ENCODE data around the gene ARL10. TPM values are rescaled to one million over a fixed set of nuclear protein-coding genes. Genes with fewer than 3 reads are reported as not detected.

ARL10 gene
- total and polyA plus RNA-seq, 2 donors (not counting 1 experiment from before 2014, with no cell fraction given), result 13.1 to 27.9 TPM

DNA sequence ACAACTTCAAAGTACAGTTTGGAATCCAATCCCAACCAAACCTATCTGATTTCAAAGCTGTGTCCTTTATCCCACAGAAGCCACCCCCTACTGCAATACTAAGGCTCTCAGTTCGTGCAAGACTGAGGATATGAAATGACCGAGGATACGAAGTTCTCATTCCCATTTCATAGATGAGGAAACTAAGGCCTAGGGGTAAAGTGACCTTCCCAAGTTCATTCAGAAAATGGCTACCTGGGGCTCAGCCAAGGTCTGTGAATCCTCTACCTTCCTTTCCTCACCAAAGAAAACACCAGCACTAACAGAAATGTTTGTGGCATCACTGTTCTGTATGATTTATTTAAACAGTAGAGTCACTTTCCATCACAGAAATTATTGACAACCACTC lies 9.1 kb upstream of the ARL10 start:
- H3K4me3 Mint-ChIP-seq, result no peak overlapping the region
- 92% methylated on average over 2 of the region's 3 CpGs for WGBS (ENCODE audit: insufficient coverage)
- Histone ChIP-seq H3K27ac (ENCODE audit: low read length in 2 of 2) (no peak overlapping the region), H3K9me3 (ENCODE audit: control extremely low read depth in 1 of 3, control insufficient read depth in 2 of 3, insufficient read depth in 1 of 3, low read length in 2 of 3) (no peaks in the 10 kb centered on the region), H3K4me2 (replicated peaks; ENCODE audit: low read depth, low read length, poor library complexity, severe bottlenecking) (no peak overlapping the region), H3K79me2 (ENCODE audit: control insufficient read depth, insufficient read depth, low read length) (peaks cover 89% of the 10 kb centered on the region), H3K9ac (ENCODE audit: low read length) (no peak overlapping the region), H4K20me1 (ENCODE audit: control insufficient read depth, insufficient read depth, low read length, poor library complexity, severe bottlenecking) (peaks cover 68% of the 10 kb centered on the region), H3K27me3 (replicated peaks in 1 of 4; ENCODE audit: control extremely low read depth in 1 of 4, control insufficient read depth in 3 of 4, insufficient read depth in 4 of 4, low read length in 3 of 4) (no peaks in the 10 kb centered on the region), H3K4me1 (ENCODE audit: control insufficient read depth in 2 of 2, insufficient read depth in 2 of 2, low read length in 2 of 2) (peaks cover 5 to 14% of the 10 kb centered on the region in 2 donors), H3K36me3 (replicated peaks in 1 of 2; ENCODE audit: control extremely low read depth in 1 of 2, control insufficient read depth in 1 of 2, extremely low read depth in 1 of 2, insufficient read depth in 2 of 2, low read length in 1 of 2) (peaks cover 0 to 60% of the 10 kb centered on the region in 2 experiments), H2AFZ (ENCODE audit: insufficient read depth, low read depth, low read length, poor library complexity, severe bottlenecking) (no peak overlapping the region), H3K4me3 (ENCODE audit: control extremely low read depth in 1 of 5, extremely low read depth in 1 of 5, insufficient read depth in 1 of 5, low read depth in 2 of 5, low read length in 4 of 5) (no peak overlapping the region)
- no peak for DNase-seq
- H3K27ac Mint-ChIP-seq, result no peak overlapping the region
- TF ChIP-seq, protein P1, sequence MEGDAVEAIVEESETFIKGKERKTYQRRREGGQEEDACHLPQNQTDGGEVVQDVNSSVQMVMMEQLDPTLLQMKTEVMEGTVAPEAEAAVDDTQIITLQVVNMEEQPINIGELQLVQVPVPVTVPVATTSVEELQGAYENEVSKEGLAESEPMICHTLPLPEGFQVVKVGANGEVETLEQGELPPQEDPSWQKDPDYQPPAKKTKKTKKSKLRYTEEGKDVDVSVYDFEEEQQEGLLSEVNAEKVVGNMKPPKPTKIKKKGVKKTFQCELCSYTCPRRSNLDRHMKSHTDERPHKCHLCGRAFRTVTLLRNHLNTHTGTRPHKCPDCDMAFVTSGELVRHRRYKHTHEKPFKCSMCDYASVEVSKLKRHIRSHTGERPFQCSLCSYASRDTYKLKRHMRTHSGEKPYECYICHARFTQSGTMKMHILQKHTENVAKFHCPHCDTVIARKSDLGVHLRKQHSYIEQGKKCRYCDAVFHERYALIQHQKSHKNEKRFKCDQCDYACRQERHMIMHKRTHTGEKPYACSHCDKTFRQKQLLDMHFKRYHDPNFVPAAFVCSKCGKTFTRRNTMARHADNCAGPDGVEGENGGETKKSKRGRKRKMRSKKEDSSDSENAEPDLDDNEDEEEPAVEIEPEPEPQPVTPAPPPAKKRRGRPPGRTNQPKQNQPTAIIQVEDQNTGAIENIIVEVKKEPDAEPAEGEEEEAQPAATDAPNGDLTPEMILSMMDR (IDR thresholded peaks at IDR 0.05), result no peak
- no peak for TF ChIP-seq EZH2 (IDR thresholded peaks at IDR 0.05; ENCODE audit: borderline replicate concordance, insufficient read depth, low read depth, low read length, poor library complexity, severe bottlenecking)
- intact Hi-C loops (cut with micrococcal nuclease), result no loop called here
- no peaks in the 10 kb centered on the region for H3K9me3 Mint-ChIP-seq (ENCODE audit: insufficient read depth)
- ChIA-PET CTCF (no interaction called here), POLR2A (no interaction called here)
- peaks cover 22% of the 10 kb centered on the region for H3K4me1 Mint-ChIP-seq
- H3K27me3 Mint-ChIP-seq, result no peaks in the 10 kb centered on the region
- no peak for ATAC-seq (ENCODE audit: low read depth)

DNA sequence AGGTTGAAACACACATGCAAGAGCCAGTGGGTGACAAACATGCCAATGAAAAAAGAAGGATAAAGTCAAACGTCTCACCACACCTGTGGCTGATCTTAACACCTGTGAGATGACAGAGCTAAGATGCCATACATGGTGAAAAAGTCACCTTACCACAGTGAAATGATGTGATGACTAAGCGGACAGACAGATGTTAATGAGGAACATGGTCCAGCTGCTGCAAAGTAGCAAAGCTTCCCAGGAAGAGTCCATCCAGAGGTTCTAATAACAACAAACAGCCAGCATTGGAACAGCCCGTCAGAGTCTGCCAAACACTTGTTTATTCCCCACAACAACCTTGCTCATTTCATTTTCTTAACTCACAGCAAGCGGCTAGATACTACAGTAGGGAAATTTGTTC lies 5.6 kb upstream of the ARL10 start:
- CTCF ChIA-PET, result interaction anchor here (0.7 to 3.4 kb wide), 3 partner anchors 57 to 301 kb away, joined by 3 to 15 read pairs (median 4); partner anchors contain the start of gene CLTB
- ATAC-seq (ENCODE audit: low read depth), result no peak

More for the DNA sequence above, 5.6 kb upstream of the ARL10 start:
- H3K4me3 ChIP-seq (ENCODE audit: control extremely low read depth in 1 of 5, extremely low read depth in 1 of 5, insufficient read depth in 1 of 5, low read depth in 2 of 5, low read length in 4 of 5), result no peak overlapping the region
- H4K20me1 ChIP-seq (ENCODE audit: control insufficient read depth, insufficient read depth, low read length, poor library complexity, severe bottlenecking), result peaks cover 38% of the 10 kb centered on the region
- no peak for DNase-seq
- peaks cover 0 to 30% of the 10 kb centered on the region in 2 experiments for H3K36me3 ChIP-seq (replicated peaks in 1 of 2; ENCODE audit: control extremely low read depth in 1 of 2, control insufficient read depth in 1 of 2, extremely low read depth in 1 of 2, insufficient read depth in 2 of 2, low read length in 1 of 2)
- H3K27ac ChIP-seq (ENCODE audit: low read length in 2 of 2), result no peak overlapping the region
- no peaks in the 10 kb centered on the region for H3K27me3 ChIP-seq (replicated peaks in 1 of 4; ENCODE audit: control extremely low read depth in 1 of 4, control insufficient read depth in 3 of 4, insufficient read depth in 4 of 4, low read length in 3 of 4)
- Mint-ChIP-seq H3K4me1 (peaks cover 35% of the 10 kb centered on the region), H3K27ac (peak overlapping the region; percentile 32), H3K27me3 (no peaks in the 10 kb centered on the region), H3K4me3 (peak overlapping the region; percentile 74), H3K9me3 (ENCODE audit: insufficient read depth) (no peaks in the 10 kb centered on the region)
- no peak overlapping the region for H3K9ac ChIP-seq (ENCODE audit: low read length)
- H3K4me1 ChIP-seq (ENCODE audit: control insufficient read depth in 2 of 2, insufficient read depth in 2 of 2, low read length in 2 of 2), result peaks cover 14 to 28% of the 10 kb centered on the region in 2 donors
- H3K9me3 ChIP-seq (ENCODE audit: control extremely low read depth in 1 of 3, control insufficient read depth in 2 of 3, insufficient read depth in 1 of 3, low read length in 2 of 3), result no peaks in the 10 kb centered on the region
- TF ChIP-seq, protein P1 (IDR thresholded peaks at IDR 0.05), result no peak
- no peak for TF ChIP-seq EZH2 (IDR thresholded peaks at IDR 0.05; ENCODE audit: borderline replicate concordance, insufficient read depth, low read depth, low read length, poor library complexity, severe bottlenecking)
- H2AFZ ChIP-seq (ENCODE audit: insufficient read depth, low read depth, low read length, poor library complexity, severe bottlenecking), result no peak overlapping the region
- H3K79me2 ChIP-seq (ENCODE audit: control insufficient read depth, insufficient read depth, low read length), result peaks cover 65% of the 10 kb centered on the region
- intact Hi-C loops (cut with micrococcal nuclease), result loop anchor here (5.0 kb wide), 2 partner anchors 58 to 122 kb away; partner anchors contain the start of genes CLTB and SIMC1
- WGBS (ENCODE audit: insufficient coverage), result 88% methylated on average over 1 of the region's 4 CpGs
- peak overlapping the region; percentile 30 for H3K4me2 ChIP-seq (replicated peaks; ENCODE audit: low read depth, low read length, poor library complexity, severe bottlenecking)
- POLR2A ChIA-PET, result interaction anchor here (1.5 kb wide), 1 partner anchor 30 kb away, joined by 4 read pairs; no protein-coding TSS in a partner anchor
